Fibroblast of skin of scalp (primary cell): ENCODE measurements around the gene CHMP2A.

Experiments
- DNase-seq: peaks from one replicate; pipeline ENCODE4 v3.0.0-alpha.2; 2013

The CHMP2A gene

GRCh38 chr19:58569943-58570670 lies 15.2 kb upstream of the CHMP2A start:
- no peak for DNase-seq

- DNase-seq: no peak
Measured at GRCh38 chr19:58569191-58569942, 14.5 kb upstream of the CHMP2A start.

GRCh38 chr19:58568453-58569130 lies 13.7 kb upstream of the CHMP2A start:
- DNase-seq: no peak

- no peak for DNase-seq
Measured at GRCh38 chr19:58566989-58567388, 12.1 kb upstream of the CHMP2A start.

- DNase-seq: no peak
Measured at GRCh38 chr19:58563823-58564222, 8.9 kb upstream of the CHMP2A start.

GRCh38 chr19:58563034-58563573 lies 8.2 kb upstream of the CHMP2A start:
- no peak for DNase-seq

- DNase-seq: peak; percentile 17
Measured at GRCh38 chr19:58562122-58563033, 7.5 kb upstream of the CHMP2A start.

GRCh38 chr19:58561373-58562121 lies 6.6 kb upstream of the CHMP2A start:
- no peak for DNase-seq

- no peak for DNase-seq
Measured at GRCh38 chr19:58560921-58561320, 6.0 kb upstream of the CHMP2A start.

- DNase-seq: no peak
Measured at GRCh38 chr19:58560007-58560887, 5.3 kb upstream of the CHMP2A start.

- DNase-seq: peak; percentile 93
Measured at GRCh38 chr19:58559275-58560006, 4.5 kb upstream of the CHMP2A start.

- peak; percentile 99 for DNase-seq
Measured at GRCh38 chr19:58558623-58559274, 3.8 kb upstream of the CHMP2A start.

GRCh38 chr19:58558066-58558622 lies 3.2 kb upstream of the CHMP2A start, which contains the start of gene UBE2M:
UBE2M (minus strand) TSS chr19:58558611; CDS start chr19:58558381, 230 bp downstream.
- DNase-seq: no peak

- DNase-seq: no peak
Measured at GRCh38 chr19:58557221-58558065, 2.5 kb upstream of the CHMP2A start.

GRCh38 chr19:58556622-58557220 lies 1.8 kb upstream of the CHMP2A start:
- no peak for DNase-seq

GRCh38 chr19:58555920-58556621 lies 1.2 kb upstream of the CHMP2A start:
- DNase-seq: no peak
